HG03139 (cell line): ENCODE data around the gene SHLD3.
"Not testable (repeated sequence)": the region's sequence is repeated elsewhere in the genome, so short reads cannot be mapped to it uniquely, and the experiment has no call there.

Source experiments
- ATAC-seq: cut with Tn5 transposase; IDR thresholded peaks from one replicate; pipeline ENCODE4 v1.9.1; 2021; ENCODE audit not compliant: unreplicated experiment

Gene SHLD3, protein sequence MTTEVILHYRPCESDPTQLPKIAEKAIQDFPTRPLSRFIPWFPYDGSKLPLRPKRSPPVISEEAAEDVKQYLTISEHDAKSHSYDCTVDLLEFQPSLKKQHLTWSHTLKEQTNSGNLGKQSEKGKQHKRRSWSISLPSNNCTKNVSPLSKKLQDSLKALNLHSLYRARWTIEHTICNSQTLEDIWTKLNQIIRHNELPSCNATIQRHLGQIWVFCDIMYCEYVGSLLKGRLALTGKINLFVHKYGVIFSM

DNA sequence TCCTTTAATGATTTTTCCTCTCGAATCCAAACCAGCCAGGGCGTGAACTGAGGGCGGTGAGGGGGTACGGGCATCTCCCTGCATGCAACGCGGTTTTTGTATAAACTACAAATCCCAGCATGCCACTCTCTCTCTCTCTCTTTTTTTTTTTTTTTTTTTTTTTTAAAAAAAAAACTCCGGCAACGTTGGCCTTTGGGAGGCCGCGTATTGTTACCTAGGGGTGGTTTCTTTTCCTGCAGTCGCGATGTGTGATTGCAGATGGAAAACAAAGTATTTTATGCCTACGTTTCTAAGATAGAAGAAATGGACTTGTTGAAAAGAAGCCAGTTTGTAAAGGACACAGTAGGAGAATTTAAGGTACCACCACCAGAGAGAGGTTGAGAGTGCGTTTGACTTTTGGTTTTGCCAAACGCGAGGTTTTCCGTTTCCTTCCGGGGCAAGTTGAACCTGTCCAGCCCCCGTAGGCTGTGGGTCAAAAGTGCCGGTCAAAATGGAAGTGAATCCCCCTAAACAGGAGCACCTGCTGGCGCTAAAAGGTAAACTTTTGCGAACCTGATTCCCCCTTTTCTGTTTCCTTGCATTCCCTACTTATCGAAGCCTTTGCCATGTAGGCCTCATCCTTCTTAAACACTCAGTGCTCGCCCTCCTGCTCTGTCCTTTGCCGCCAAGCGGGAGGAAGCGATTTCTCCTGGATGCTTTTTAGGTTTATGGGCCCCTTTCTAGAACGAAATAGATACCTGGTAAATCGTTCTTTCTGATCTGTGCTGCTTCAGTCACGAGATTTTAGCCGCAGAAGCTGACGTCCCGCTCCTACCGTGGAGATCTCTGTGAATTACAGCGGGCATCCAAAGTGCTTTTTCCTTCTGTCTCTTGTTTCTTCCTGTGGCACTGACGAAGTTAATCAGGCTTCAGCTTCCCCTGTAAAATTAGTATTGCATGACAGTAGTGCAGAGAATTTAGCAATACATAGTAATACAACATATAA, at the start of gene SHLD3, which contains the start of gene TRAPPC13:
SHLD3 (plus strand) TSS at position 457 of the 985 bp plus-strand sequence. CDS start 4,561 bp downstream, outside the sequence.
TRAPPC13 (plus strand) TSS at position 457 of the 985 bp plus-strand sequence; CDS start at position 491, 34 bp downstream.
- ATAC-seq = peak; percentile 64

DNA sequence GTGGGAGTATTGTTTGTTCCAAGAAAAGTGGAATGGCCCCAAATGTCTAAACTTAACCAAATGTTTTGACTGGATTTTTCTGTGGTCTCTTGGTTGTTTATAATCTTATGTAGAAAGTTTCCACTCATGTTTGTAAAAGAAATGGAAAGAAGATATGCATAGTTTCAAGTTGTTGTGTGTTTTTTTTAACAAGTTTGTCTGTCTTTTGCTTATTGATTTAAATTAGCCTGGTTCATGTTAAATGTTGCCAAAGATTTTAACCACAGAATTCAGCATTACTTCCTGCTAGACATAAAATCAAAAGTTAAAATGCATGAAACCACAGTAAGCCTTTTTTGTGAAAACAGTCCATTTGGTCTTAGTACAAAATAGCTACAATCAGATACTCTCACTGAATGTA, 47.7 kb upstream of the SHLD3 start:
- no peak for ATAC-seq

DNA sequence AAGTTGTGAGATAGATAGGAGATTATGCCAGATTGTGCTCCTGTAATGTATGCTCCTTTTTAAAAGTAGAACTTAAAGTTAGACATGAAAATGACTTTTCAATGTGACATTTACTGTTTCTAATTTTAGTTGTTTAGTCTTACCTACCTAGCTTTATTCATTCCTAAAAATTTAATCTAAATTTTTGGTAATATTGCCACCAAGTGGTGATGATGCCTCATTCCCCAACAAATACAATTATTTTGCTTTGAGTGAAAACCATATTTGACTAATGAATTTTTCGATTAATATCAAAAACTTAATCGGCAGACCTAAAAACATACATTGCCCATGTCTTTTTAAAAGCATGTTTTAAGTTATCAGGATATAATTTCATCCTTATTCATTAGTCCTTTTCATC, 36.1 kb upstream of the SHLD3 start:
- ATAC-seq = no peak

DNA sequence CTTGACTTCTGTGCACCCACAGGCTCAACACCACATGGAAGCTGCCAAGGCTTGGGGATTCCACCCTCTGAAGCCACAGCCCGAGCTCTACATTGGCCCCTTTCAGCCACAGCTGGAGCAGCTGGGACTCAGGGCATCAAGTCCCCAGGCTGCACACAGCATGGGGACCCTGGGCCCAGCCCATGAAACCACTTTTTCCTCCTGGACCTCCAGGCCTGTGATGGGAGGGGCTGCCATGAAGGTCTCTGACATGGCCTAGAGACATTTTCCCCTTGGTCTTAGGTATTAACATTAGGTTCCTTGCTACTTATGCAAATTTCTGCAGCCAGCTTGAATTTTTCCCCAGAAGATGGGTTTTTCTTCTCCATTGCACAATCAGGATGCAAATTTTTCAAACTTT, 23.1 kb upstream of the SHLD3 start:
- not testable (repeated sequence) for ATAC-seq

DNA sequence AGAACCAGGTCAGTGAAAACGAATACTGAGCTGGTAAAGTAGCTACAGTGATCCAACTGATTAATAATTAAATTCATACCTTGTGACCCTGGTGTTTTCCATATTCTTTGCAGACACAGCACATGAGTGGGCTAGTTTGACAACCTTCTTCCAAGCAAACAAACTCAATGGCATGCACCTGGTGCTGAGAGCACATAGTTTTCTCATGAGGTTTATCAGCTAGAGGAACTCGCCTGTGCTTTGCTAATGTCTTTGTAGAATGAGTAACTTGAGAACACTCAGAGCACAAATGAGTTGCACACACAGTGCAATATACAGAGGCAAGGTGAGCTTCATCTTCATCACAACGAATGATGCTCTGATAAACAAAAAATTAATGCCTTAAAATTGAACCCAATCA, 13.3 kb upstream of the SHLD3 start:
- ATAC-seq = no peak

DNA sequence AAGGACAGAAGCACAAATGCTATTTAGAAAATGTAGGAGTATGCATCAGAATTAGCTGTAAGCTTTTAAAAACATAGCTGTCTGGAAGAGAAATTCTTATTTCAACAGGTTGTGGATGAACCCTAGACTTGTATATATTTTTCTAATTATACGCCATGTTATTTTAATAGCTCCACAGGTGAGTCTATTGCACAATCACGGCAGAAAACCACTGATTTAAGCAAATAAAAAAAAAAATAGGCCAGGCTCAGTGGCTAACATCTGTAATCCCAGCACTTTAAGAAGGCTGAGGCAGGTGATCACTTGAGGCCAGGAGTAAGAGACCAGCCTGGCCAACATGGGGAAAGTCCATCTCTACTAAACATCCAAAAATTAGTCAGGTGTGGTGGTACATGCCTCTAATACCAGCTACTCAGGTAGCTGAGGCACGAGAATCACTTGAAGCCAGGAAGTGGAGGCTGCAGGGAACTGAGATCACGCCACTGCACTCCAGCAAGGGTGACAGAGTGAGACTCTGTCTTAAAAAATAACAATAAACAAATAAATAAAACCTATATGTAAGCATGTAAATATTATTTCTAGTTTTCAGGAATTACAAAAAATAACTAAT, 12.4 kb upstream of the SHLD3 start:
- ATAC-seq = no peak

DNA sequence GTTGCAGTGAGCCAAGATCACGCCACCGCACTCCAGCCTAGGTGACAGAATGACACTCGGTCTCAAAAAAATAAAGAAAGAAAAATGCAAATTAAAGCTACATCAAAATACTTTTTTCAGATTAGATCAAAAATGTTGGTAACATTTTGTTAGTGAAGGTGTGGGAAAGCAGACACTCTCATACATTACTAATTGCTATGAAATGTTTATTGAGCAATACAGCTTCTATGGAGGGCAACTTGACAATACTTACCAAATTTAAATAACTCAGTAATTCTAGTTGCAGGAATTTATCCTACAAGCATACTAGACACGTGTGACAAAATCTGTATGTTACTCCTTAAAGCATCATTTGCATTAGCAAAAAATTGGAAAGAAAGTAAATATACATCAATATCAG, 4.8 kb upstream of the SHLD3 start:
- ATAC-seq = no peak

DNA sequence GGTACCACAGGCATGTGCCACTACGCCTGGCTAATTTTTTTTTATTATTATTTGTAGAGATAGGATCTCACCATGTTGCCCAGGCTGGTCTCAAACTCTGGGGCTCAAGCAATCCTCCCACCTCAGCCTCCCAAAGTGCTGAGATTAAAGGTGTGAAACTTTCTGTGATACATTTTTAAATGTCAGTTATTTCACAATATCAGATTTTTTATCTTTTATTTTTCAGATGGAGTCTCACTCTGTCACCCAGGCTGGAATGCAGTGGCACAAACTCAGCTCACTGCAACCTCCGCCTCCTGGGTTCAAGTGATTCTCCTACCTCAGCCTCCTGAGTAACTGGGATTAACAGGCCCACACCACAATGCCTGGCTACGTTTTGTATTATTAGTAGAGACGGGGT, 2.9 kb upstream of the SHLD3 start:
- not testable (repeated sequence) for ATAC-seq

DNA sequence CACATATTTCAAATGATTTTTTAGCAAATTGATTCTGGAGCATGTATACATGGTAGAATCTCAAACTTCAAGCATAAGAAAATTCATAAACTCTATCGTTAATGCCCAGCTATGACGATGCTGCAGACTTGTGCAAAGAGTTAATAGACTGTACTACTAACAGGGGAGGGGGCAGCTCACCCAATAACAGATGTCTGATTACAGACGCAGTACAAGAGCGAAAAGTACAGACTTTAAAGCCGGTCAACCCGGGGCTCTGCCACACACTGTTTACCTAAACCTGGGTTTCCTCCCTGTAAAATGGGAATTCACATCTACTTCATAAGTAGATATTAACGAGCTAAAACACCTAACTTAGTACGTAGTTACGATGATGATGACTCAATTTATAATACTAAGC, 1.3 kb upstream of the SHLD3 start:
- no peak for ATAC-seq

DNA sequence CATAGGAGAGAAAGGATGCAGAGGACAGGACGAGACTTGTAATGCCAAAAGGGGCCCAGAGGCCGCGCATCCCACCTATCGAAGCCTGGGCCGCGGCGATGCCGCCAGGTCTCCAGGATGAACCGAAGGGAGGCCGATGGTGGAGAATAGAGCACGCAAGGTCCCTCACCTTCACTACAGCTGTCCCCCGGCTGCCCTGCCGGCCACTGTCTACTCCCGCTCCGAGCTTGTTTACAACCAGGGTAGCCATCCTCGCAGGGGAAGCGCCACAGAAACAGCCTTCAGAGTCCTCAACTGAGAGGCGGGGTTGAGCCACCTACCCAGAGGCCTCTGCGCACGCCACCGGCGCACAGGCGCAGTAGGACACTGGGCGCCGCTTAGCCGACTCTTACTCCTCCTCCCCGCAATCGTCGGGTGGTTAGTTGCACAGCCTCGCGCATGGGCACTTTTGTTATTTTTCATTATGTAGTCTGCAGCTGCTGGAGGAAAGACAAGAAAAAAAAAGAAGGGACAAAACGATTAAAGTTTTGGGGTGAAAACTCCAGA, 729 bp upstream of the SHLD3 start, which contains the start of gene TRIM23:
TRIM23 (minus strand) TSS at position 309 of the 546 bp plus-strand sequence; CDS start at position 250, 59 bp downstream.
- ATAC-seq = peak; percentile 97

DNA sequence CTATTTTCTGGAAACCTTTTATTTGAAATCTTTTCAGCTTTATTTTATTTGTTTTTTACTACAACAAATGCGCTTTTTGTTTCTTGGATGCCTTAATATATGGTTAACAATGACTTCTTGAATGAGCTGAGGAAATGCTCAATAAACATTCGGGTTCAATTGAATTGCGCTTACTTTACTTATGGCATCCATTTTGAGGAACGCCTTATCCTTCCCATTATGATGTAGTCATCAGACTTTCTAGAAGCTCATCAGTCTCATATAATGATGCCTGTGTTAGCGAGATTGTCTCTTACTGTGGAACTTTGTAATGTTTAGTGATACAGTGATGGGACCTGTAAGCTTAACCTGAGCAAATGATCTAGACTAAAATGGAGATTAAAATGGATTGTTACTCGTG, 916 bp downstream of the SHLD3 start:
- ATAC-seq = no peak

DNA sequence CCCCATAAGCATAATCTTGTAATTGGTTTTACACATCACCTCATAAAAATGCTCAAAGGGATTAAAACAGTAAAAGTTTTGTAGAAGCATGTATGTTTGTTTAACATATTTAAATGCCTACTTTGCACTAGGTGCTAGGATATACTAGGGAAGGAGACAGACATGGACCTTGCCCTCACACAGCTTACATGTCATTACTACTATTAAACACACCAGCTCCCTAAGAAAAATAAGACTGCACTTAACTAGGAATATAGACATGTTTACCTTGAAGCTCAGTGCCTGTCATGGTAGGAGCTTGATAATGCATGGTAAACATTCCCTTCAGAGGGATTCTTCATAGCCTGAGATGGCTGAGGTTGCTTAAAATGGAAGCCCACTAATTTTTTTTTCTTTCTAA, 6.2 kb downstream of the SHLD3 start:
- no peak for ATAC-seq

DNA sequence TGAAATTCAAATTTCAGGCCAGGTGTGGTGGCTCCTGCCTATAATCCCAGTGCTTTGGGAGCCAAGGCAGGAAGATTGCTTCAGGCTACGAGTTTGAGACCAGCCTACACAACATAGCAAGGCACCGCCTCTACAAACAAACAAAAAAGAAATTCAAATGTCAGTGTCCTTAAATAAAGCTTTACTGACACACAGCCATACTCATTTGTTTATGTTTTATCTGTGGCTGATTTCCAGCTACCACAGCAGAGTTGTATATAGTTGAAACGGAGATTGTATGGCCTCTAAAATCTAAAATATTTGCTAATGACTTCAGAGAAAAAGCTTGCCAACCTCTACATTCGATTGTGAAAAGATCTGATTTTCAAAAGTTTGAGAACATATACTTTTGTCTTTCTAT, 15.4 kb downstream of the SHLD3 start:
- no peak for ATAC-seq

DNA sequence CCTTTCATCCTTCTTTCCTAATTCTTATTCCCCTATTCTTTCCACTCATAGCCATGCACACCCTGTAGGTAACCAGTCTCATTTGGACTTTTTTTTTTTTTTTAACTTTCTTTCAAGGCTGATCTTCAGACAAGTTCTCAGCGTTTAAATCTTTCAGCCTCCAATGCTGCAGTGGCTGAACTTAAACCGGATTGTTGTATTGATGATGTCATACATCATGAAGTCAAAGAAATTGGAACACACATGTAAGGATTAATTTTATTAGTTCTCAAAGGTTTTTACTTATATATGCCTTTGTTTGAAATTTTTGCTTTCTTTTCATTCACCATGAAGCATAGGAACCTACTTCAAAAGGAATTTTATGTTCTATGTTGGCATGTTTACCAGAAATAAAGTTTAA, 22.1 kb downstream of the SHLD3 start:
- no peak for ATAC-seq

DNA sequence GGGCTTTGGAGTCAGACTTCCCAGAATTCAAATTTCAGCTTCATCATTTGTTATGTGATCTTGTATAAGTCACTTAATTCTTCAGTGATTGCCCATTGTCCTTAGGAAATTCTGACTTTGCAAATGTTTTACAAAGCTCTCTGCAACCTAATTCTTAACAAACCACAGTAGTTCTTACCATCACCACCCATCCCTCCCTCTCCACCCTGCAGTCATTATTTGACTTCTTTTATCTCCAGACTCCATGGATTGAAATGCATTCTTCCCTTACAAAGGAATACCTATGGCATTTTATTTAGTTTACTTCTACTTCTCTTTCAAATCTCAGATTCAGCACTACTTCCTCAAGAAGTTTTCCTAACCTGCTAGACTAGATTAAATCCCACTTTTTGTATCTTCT, 23.1 kb downstream of the SHLD3 start:
- ATAC-seq = no peak

DNA sequence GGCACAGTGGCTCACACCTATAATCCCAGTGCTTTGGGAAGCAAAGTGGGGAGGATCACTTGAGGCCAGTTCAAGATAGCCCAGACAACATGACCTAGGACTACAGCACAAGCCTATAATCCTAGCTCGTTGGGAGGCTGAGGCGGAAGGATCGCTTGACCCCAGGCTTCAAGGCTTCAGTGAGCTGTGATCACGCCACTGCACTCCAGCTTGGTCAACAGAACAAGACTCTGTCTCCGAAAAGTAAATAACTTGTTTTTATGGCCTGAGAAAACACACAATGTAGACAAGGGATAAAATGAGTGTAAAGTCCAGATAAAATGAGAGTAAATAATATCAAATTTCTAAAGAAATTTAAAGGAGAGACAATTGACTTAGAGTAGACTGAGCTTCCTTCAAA, 26.3 kb downstream of the SHLD3 start:
- ATAC-seq = no peak

DNA sequence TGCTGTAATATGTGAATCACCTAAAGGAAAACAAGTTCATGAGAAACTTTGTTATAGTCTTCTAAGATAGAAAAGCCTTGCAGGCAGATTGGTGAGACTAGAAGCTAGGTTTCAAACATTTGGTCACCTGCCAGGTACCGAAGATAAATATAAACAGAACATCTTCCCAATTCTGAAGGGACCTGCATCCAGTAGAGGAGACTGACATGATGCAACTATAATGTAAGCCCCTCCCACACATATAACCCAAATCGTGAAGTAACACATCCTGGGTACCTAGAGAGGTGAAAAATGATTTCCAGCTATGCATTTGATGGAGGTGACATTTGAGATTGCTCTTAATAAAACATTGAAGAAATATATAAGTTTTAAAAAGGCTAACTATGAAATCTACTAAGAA, 29.9 kb downstream of the SHLD3 start:
- no peak for ATAC-seq

DNA sequence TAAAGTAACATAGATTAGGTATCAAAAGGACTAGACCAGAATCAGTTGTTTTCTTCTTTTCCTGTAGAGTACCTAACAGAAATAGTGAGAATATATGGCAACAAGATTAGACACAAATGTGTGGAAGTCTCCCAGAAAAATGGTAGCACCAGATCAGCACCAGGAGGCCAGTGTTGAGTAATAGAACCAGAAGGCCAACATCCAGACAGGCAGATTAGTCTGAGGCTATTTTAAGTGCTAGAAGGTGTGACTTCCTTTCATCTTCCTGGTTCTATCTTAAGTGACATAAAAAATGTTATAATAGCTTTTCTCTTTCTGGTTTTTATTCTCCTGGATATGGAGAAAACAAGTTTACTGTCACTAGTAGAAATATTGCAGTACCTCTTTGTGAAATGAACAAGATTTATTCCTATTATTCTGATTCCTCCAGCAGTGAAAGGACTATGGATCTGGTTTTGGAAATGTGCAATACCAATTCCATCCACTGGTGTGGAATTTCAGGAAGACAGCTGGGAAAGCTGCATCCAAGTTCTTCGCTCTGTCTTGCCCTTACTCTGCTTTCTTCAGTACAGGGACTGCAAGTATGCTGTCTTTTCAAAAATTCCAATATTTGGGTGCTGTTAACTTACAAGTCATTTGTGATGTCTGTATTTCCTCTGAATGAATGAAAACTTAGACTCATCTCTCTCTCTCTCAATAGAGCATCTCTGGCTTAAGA, 39.1 kb downstream of the SHLD3 start:
- ATAC-seq = no peak

DNA sequence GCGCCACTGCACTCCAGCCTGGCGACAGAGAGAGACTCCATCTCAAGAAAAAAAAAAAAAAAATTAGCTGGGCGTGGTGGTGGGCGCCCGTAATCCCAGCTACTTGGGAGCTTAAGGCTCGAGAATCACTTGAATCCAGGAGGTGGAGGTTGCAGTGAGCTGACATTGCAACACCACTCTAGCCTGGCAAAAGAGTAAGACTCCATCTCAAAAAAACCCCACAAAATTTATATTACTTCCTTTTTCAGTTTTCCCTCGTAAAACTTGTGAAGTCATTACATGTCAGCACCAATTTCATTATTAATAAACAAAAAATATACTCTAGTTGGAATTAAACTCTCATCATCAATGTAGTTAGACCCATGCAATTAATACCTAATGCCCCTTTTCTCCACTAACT, 43.9 kb downstream of the SHLD3 start:
- no peak for ATAC-seq

DNA sequence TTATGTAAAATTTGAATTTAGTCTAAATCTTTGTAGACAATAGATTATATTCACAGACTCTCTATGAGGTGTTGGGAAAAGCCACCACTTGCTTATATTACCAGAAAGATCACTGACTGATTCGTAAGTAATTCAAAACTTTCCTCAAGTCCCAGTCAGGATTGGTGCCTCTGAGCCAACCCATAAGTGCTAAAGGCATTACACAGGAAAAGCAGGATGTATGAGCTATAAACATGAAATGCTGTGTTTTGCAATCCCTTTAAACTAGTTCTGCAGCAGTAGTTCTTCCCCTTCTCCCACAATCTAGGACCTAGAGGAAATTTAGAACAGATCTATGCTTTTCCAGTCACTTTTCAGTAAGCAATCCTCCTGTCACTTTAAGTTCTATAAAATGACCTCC, 48.0 kb downstream of the SHLD3 start:
- no peak for ATAC-seq

DNA sequence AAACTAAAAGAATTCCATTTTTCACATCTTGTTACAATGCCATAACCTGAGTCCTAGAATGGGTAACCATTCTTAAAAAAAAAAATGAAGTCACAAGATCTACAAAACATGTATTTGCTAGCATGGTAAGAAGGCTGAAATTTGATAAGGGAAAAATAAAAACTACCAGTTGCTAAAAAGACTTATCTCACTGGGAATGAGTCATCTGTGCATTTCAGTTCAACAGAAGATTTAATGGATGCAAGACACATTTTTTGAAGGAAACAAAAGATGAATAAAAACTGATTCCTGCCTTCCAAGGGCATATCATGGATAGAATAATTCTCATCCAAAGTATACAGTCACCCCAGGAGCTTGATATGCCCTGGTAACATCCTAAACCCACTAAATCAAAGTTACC, 49.9 kb downstream of the SHLD3 start:
- no peak for ATAC-seq
